ENCODE data around the gene ABCC5. TPM values are rescaled to one million over a fixed set of nuclear protein-coding genes. Genes with fewer than 3 reads are reported as not detected.

The ABCC5 gene
- polyA plus RNA-seq (2013, experiment 1 of 2), result 32.6 TPM
- 29.4 TPM for polyA plus RNA-seq (2013, experiment 2 of 2)

DNA sequence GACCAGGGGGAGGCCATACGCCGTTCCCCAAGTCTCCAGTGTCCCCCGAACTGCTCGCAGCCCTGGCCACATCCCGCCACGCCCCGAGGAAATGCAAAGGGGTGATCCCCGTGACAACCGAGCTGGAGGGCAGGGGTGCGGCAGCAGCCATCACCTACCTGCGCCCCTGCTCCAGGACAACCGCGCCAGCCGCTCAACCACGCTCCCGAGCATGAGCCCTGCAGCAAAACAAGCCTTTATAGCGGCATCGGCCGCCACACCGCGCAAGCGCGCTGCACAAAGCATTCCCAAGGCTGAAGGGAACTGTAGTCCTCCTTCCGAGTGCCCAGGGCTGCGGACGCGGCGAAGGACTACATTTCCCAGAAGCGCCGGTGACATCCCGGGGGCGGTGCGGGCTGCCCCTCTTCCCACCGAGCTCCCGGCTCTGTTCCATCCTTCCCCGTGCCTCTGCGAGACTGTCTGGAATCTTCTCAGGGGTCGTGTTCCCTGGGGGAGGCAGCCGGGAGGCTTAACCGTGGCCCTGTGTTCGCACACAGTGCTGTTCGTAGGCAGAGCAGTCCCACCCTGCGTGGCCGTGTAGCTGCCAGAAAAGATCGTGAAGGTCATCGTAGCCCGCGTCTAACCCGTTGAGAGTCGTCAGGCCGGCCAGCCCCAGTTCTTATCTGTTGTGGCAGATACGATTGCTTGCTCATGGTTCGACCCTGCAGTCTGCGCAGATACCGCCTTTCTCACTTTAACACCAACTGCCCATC, at the start of gene ABCC5:
TSS of gene ABCC5 (minus strand) at position 213 of the 752 bp plus-strand sequence. CDS start 3,492 bp downstream, outside the sequence.
- H3K4me3 ChIP-seq (ENCODE audit: extremely low read depth, insufficient read depth, low read length, poor library complexity, severe bottlenecking), result peak within 1 kb of the TSS; percentile 99
- peak within 1 kb of the TSS; percentile 88 for H3K27ac ChIP-seq (ENCODE audit: low read depth, low read length, severe bottlenecking)
- H3K36me3 ChIP-seq (ENCODE audit: control insufficient read depth, insufficient read depth, low read length), result peaks cover 14% of the 10 kb centered on the region
- WGBS, 2 experiments (ENCODE audit: insufficient coverage in 2 of 2), result 0% methylated on average over 47 to 49 of the region's 55 CpGs
- H3K4me1 ChIP-seq (ENCODE audit: control insufficient read depth, insufficient read depth, low read length, poor library complexity, severe bottlenecking), result peaks cover 14% of the 10 kb centered on the region
- no peaks in the 10 kb centered on the region for H3K9me3 ChIP-seq (ENCODE audit: control insufficient read depth, low read length)

- H3K4me1 ChIP-seq (ENCODE audit: control insufficient read depth, insufficient read depth, low read length, poor library complexity, severe bottlenecking), result no peaks in the 10 kb centered on the region
- no peak overlapping the region for H3K4me3 ChIP-seq (ENCODE audit: extremely low read depth, insufficient read depth, low read length, poor library complexity, severe bottlenecking)
- WGBS, 2 experiments (ENCODE audit: insufficient coverage in 2 of 2), result no CpG with 5 or more reads among the region's 2 CpGs
- no peak overlapping the region for H3K27ac ChIP-seq (ENCODE audit: low read depth, low read length, severe bottlenecking)
- H3K36me3 ChIP-seq (ENCODE audit: control insufficient read depth, insufficient read depth, low read length), result no peaks in the 10 kb centered on the region
- peaks cover 8% of the 10 kb centered on the region for H3K9me3 ChIP-seq (ENCODE audit: control insufficient read depth, low read length)
Observed at GRCh38 chr3:184066211-184066610, 48.5 kb upstream of the ABCC5 start.

GRCh38 chr3:184062637-184063036, 45.0 kb upstream of the ABCC5 start:
- Histone ChIP-seq H3K9me3 (ENCODE audit: control insufficient read depth, low read length) (no peaks in the 10 kb centered on the region), H3K36me3 (ENCODE audit: control insufficient read depth, insufficient read depth, low read length) (no peaks in the 10 kb centered on the region), H3K4me1 (ENCODE audit: control insufficient read depth, insufficient read depth, low read length, poor library complexity, severe bottlenecking) (no peaks in the 10 kb centered on the region), H3K27ac (ENCODE audit: low read depth, low read length, severe bottlenecking) (no peak overlapping the region), H3K4me3 (ENCODE audit: extremely low read depth, insufficient read depth, low read length, poor library complexity, severe bottlenecking) (no peak overlapping the region)

- Histone ChIP-seq H3K4me3 (ENCODE audit: extremely low read depth, insufficient read depth, low read length, poor library complexity, severe bottlenecking) (no peak overlapping the region), H3K27ac (ENCODE audit: low read depth, low read length, severe bottlenecking) (no peak overlapping the region), H3K9me3 (ENCODE audit: control insufficient read depth, low read length) (no peaks in the 10 kb centered on the region), H3K4me1 (ENCODE audit: control insufficient read depth, insufficient read depth, low read length, poor library complexity, severe bottlenecking) (no peaks in the 10 kb centered on the region), H3K36me3 (ENCODE audit: control insufficient read depth, insufficient read depth, low read length) (no peaks in the 10 kb centered on the region)
- WGBS, 2 experiments (ENCODE audit: insufficient coverage in 2 of 2), result 75 to 93% methylated on average over 4 to 6 of the region's 7 CpGs
Observed at GRCh38 chr3:184059424-184059823, 41.7 kb upstream of the ABCC5 start.

- Histone ChIP-seq H3K9me3 (ENCODE audit: control insufficient read depth, low read length) (no peaks in the 10 kb centered on the region), H3K36me3 (ENCODE audit: control insufficient read depth, insufficient read depth, low read length) (no peaks in the 10 kb centered on the region), H3K27ac (ENCODE audit: low read depth, low read length, severe bottlenecking) (no peak overlapping the region), H3K4me3 (ENCODE audit: extremely low read depth, insufficient read depth, low read length, poor library complexity, severe bottlenecking) (no peak overlapping the region), H3K4me1 (ENCODE audit: control insufficient read depth, insufficient read depth, low read length, poor library complexity, severe bottlenecking) (no peaks in the 10 kb centered on the region)
- 78 to 85% methylated on average over 4 to 5 of the region's 9 CpGs for WGBS, 2 experiments (ENCODE audit: insufficient coverage in 2 of 2)
Observed at GRCh38 chr3:184058029-184058428, 40.3 kb upstream of the ABCC5 start.

DNA sequence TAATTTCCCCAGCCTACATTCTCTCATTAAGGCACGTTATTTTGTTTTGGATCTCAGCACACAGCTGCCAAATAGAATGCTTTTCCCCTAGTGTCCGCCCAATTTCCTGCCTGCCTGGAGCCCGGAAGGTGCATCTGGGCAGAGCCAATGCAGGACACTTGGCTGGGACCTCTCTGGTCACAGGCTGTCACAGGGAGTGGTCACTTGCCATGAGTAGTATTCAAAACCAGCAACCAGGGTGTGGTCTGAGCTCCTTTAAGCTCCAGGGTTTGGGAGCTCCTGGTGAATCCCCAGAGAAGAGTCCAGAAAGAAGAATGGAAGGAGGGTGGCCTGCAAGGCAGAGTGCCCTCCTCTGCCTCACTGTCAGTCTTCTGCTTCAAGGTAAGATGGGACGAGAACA, 35.1 kb upstream of the ABCC5 start, which contains the start of gene HTR3C:
TSS of gene HTR3C (plus strand) at position 281 of the 400 bp plus-strand sequence. CDS start at position 315, 34 bp downstream.
- Histone ChIP-seq H3K27ac (ENCODE audit: low read depth, low read length, severe bottlenecking) (no peak within 1 kb of the TSS), H3K9me3 (ENCODE audit: control insufficient read depth, low read length) (no peaks in the 10 kb centered on the region), H3K4me3 (ENCODE audit: extremely low read depth, insufficient read depth, low read length, poor library complexity, severe bottlenecking) (no peak within 1 kb of the TSS), H3K4me1 (ENCODE audit: control insufficient read depth, insufficient read depth, low read length, poor library complexity, severe bottlenecking) (no peaks in the 10 kb centered on the region), H3K36me3 (ENCODE audit: control insufficient read depth, insufficient read depth, low read length) (no peaks in the 10 kb centered on the region)
- 78 to 80% methylated on average over 4 of the region's 4 CpGs for WGBS, 2 experiments (ENCODE audit: insufficient coverage in 2 of 2)

GRCh38 chr3:184050217-184050847, 32.6 kb upstream of the ABCC5 start:
- H3K27ac ChIP-seq (ENCODE audit: low read depth, low read length, severe bottlenecking), result no peak overlapping the region
- H3K4me1 ChIP-seq (ENCODE audit: control insufficient read depth, insufficient read depth, low read length, poor library complexity, severe bottlenecking), result no peaks in the 10 kb centered on the region
- 92 to 99% methylated on average over 6 to 7 of the region's 7 CpGs for WGBS, 2 experiments (ENCODE audit: insufficient coverage in 2 of 2)
- H3K4me3 ChIP-seq (ENCODE audit: extremely low read depth, insufficient read depth, low read length, poor library complexity, severe bottlenecking), result no peak overlapping the region
- no peaks in the 10 kb centered on the region for H3K36me3 ChIP-seq (ENCODE audit: control insufficient read depth, insufficient read depth, low read length)
- H3K9me3 ChIP-seq (ENCODE audit: control insufficient read depth, low read length), result no peaks in the 10 kb centered on the region

- WGBS, 2 experiments (ENCODE audit: insufficient coverage in 2 of 2), result 96 to 100% methylated on average over 2 to 3 of the region's 5 CpGs
- no peaks in the 10 kb centered on the region for H3K9me3 ChIP-seq (ENCODE audit: control insufficient read depth, low read length)
- H3K4me3 ChIP-seq (ENCODE audit: extremely low read depth, insufficient read depth, low read length, poor library complexity, severe bottlenecking), result no peak overlapping the region
- no peaks in the 10 kb centered on the region for H3K4me1 ChIP-seq (ENCODE audit: control insufficient read depth, insufficient read depth, low read length, poor library complexity, severe bottlenecking)
- no peak overlapping the region for H3K27ac ChIP-seq (ENCODE audit: low read depth, low read length, severe bottlenecking)
- no peaks in the 10 kb centered on the region for H3K36me3 ChIP-seq (ENCODE audit: control insufficient read depth, insufficient read depth, low read length)
Observed at GRCh38 chr3:184045995-184046394, 28.3 kb upstream of the ABCC5 start.

DNA sequence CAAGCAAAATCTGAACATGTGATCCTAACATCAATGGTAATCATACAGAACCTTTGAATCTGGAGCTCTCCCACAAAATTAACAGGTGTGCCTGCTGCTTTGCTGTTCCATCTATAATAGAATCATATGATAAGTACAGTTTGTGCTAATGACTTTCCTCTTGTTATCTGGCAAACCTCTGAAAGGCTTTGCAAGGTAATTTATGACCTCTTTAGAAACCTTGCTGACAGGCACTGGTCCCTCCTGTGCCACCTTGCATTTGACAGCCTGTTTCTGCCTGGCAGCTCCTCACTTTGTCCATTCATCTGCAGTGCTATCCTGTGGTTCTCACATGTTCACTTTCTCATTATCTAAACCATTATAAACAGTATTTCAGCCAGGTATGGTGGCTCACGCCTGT, 24.9 kb upstream of the ABCC5 start:
- 92 to 100% methylated on average over 1 of the region's 1 CpG for WGBS, 2 experiments (ENCODE audit: insufficient coverage in 2 of 2)
- Histone ChIP-seq H3K4me3 (ENCODE audit: extremely low read depth, insufficient read depth, low read length, poor library complexity, severe bottlenecking) (no peak overlapping the region), H3K4me1 (ENCODE audit: control insufficient read depth, insufficient read depth, low read length, poor library complexity, severe bottlenecking) (no peaks in the 10 kb centered on the region), H3K27ac (ENCODE audit: low read depth, low read length, severe bottlenecking) (no peak overlapping the region), H3K36me3 (ENCODE audit: control insufficient read depth, insufficient read depth, low read length) (no peaks in the 10 kb centered on the region), H3K9me3 (ENCODE audit: control insufficient read depth, low read length) (no peaks in the 10 kb centered on the region)

DNA sequence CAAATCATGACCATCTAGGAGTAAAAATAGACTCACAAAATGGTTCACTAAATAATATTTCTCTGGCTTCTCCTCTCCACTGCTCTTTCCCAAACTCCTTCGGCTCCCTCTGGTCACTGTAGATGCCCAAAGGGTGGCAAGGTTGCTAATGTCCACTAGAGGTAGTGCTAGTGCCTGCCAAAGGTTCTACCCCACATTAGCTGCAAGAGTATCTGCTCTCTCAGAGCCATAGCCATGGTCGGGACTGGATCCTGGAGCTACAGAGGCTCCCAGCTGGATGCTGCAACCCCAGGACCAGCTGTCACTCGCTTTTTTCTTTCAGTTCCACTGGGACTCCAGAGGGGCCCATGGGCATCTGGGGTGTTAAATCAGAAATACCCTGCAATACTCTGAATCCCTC, 22.3 kb upstream of the ABCC5 start:
- 45 to 47% methylated on average over 2 to 3 of the region's 3 CpGs for WGBS, 2 experiments (ENCODE audit: insufficient coverage in 2 of 2)
- H3K9me3 ChIP-seq (ENCODE audit: control insufficient read depth, low read length), result no peaks in the 10 kb centered on the region
- no peak overlapping the region for H3K4me3 ChIP-seq (ENCODE audit: extremely low read depth, insufficient read depth, low read length, poor library complexity, severe bottlenecking)
- no peaks in the 10 kb centered on the region for H3K4me1 ChIP-seq (ENCODE audit: control insufficient read depth, insufficient read depth, low read length, poor library complexity, severe bottlenecking)
- no peak overlapping the region for H3K27ac ChIP-seq (ENCODE audit: low read depth, low read length, severe bottlenecking)
- no peaks in the 10 kb centered on the region for H3K36me3 ChIP-seq (ENCODE audit: control insufficient read depth, insufficient read depth, low read length)

DNA sequence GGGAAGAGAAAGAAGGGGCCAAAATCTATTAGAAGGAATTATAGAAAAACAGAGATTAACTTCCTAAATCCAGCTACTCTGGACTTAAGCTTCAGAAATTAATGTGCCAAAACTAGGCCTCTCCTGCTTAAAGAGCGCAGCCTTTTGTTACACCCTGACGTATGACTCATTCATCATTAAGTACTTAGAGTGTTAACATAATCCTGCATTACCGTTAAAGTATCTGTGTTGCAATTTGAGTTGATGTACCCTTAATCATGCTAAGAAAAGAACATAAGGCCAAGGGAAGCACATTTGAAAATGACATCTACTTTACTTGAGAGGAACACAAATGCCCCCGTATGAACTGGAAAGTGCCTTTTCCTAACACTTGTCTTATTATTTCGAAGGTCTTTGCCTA, 21.7 kb upstream of the ABCC5 start:
- H3K36me3 ChIP-seq (ENCODE audit: control insufficient read depth, insufficient read depth, low read length), result no peaks in the 10 kb centered on the region
- no peaks in the 10 kb centered on the region for H3K9me3 ChIP-seq (ENCODE audit: control insufficient read depth, low read length)
- no peaks in the 10 kb centered on the region for H3K4me1 ChIP-seq (ENCODE audit: control insufficient read depth, insufficient read depth, low read length, poor library complexity, severe bottlenecking)
- no peak overlapping the region for H3K4me3 ChIP-seq (ENCODE audit: extremely low read depth, insufficient read depth, low read length, poor library complexity, severe bottlenecking)
- 89 to 100% methylated on average over 1 to 4 of the region's 5 CpGs for WGBS, 2 experiments (ENCODE audit: insufficient coverage in 2 of 2)
- H3K27ac ChIP-seq (ENCODE audit: low read depth, low read length, severe bottlenecking), result no peak overlapping the region

Data from mesodermal cell (in vitro differentiated cells).